Transverse colon (tissue), 4 donors: ENCODE data around the gene ZDHHC3. TPM values are rescaled to one million over a fixed set of nuclear protein-coding genes. Genes with fewer than 3 reads are reported as not detected.

Source experiments
- DNase-seq: peaks from one replicate; pipeline ENCODE4 v3.0.0-alpha.2; 2019
- H3K27ac ChIP-seq, 4 donors: fragments of 200-600 bp; sonication (generic); 2 replicates each; pipeline ENCODE4 v1.5.1; 2016 to 2018; ENCODE audit warnings: inconsistent platforms in 4 of 4
- H3K27me3 ChIP-seq: fragments of 200-600 bp; sonication (generic); 2 replicates; pipeline ENCODE4 v1.5.1; 2017; ENCODE audit warnings: inconsistent platforms
- H3K36me3 ChIP-seq, 4 donors: fragments of 200-600 bp; sonication (generic); 2 replicates each; pipeline ENCODE4 v1.5.1; 2017 to 2019; ENCODE audit warnings: inconsistent platforms in 4 of 4
- H3K4me1 ChIP-seq, 4 donors: fragments of 200-600 bp; sonication (generic); 2 replicates each; pipeline ENCODE4 v1.5.1; 2017 to 2020; ENCODE audit warnings: inconsistent platforms in 4 of 4
- H3K4me3 ChIP-seq, 4 donors: fragments of 200-600 bp; sonication (generic); 1 replicate in 1 of 4; 2 replicates in 3 of 4; pipeline versions ENCODE4 v1.5.1 to v1.6.1; 2017 to 2019; ENCODE audit warnings: inconsistent platforms in 4 of 4
- H3K9me3 ChIP-seq, 2 donors: fragments of 200-600 bp; sonication (generic); 2 replicates each; pipeline ENCODE4 v1.5.1; 2017 to 2019; ENCODE audit warnings: inconsistent platforms in 2 of 2
- EP300 ChIP-seq: sonication (generic); formaldehyde crosslinking; IDR thresholded peaks from one replicate; pipeline ENCODE4 v1.6.1; 2017; ENCODE audit warnings: antibody characterized with exemption, low read depth
- POLR2A ChIP-seq: fragments of 450-650 bp; IDR thresholded peaks from one replicate; pipeline ENCODE4 v1.6.1; 2016; ENCODE audit warnings: antibody characterized with exemption, mild to moderate bottlenecking, moderate library complexity
- POLR2AphosphoS5 ChIP-seq, 3 donors: sonication (generic); formaldehyde crosslinking; IDR thresholded peaks; one replicate each; pipeline ENCODE4 v1.6.1; 2016; ENCODE audit warnings: antibody characterized with exemption in 3 of 3
- WGBS, 2 donors: methylation state at CpG; one replicate each; pipeline ENCODE4 v1.1.5; 2018; ENCODE audit warnings: low coverage in 1 of 2; 5-methylcytosine and 5-hydroxymethylcytosine counted together
- in situ Hi-C, 4 donors: fragments of 200-750 bp; cut with MboI; loops; one replicate each; pipeline versions ENCODE4 v1.15.0 to v1.15.1; 2017; ENCODE audit warnings: low sequenced_read_pairs in 3 of 4, low pct_ligation_motif_present in 1 of 4, low pct_unique_long_range_greater_than_20kb in 1 of 4
- intact Hi-C: fragments of 100-400 bp; cut with DNase I; formaldehyde crosslinking; loops from one replicate; pipeline ENCODE4 v1.15.1; 2023; ENCODE audit warnings: low total_unique reads
- total RNA-seq, 4 donors: library from RNA; depleted of rRNA; stranded (reverse); fragments of >200 nt; gene quantifications; one replicate each; pipeline ENCODE4 v1.1.0, GENCODE V29; 2016
- TF ChIP-seq, protein P1 (sequence below), 5 experiments: fragments of 200-600 bp in 3 of 5; fragments of 450-650 bp in 2 of 5; sonication (generic) in 3 of 5; IDR thresholded peaks; 1 replicate in 2 of 5; 2 replicates in 3 of 5; pipeline ENCODE4 v1.5.1; 2016 to 2017; ENCODE audit warnings: antibody characterized with exemption in 5 of 5, inconsistent platforms in 3 of 5, mild to moderate bottlenecking in 2 of 5, moderate library complexity in 1 of 5

Gene ZDHHC3
- total RNA-seq, 4 donors from 2014 or later, result 142 to 258 (median 170) TPM

DNA sequence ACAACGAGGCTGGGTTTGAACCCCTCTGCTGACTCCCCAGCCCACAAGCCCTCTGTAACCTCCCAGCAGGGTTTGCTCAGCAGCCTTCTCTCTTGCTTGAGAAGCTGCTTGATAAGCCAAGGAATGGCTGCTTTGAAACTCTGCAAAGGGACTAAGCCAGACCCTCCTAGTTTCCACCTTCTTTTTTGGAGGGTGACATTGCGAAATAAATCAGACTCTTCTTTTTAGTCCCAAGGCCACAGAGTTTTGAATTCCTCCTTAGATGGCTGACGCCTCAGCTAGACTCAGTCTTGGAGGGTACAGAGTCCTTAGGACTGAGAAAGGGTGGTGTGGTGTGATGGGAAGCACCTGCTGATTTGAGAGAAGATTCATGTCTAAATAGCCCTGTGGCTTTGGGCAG is 100.4 kb downstream of the ZDHHC3 start:
- DNase-seq, result no peak
- no peak overlapping the region for H3K27ac ChIP-seq
- no peaks in the 10 kb centered on the region for H3K4me1 ChIP-seq
- no peaks in the 10 kb centered on the region for H3K36me3 ChIP-seq
- intact Hi-C loops, result no loop called here
- no peak for TF ChIP-seq POLR2AphosphoS5 (IDR thresholded peaks at IDR 0.05)
- TF ChIP-seq, protein P1, sequence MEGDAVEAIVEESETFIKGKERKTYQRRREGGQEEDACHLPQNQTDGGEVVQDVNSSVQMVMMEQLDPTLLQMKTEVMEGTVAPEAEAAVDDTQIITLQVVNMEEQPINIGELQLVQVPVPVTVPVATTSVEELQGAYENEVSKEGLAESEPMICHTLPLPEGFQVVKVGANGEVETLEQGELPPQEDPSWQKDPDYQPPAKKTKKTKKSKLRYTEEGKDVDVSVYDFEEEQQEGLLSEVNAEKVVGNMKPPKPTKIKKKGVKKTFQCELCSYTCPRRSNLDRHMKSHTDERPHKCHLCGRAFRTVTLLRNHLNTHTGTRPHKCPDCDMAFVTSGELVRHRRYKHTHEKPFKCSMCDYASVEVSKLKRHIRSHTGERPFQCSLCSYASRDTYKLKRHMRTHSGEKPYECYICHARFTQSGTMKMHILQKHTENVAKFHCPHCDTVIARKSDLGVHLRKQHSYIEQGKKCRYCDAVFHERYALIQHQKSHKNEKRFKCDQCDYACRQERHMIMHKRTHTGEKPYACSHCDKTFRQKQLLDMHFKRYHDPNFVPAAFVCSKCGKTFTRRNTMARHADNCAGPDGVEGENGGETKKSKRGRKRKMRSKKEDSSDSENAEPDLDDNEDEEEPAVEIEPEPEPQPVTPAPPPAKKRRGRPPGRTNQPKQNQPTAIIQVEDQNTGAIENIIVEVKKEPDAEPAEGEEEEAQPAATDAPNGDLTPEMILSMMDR (IDR thresholded peaks at IDR 0.05), result no peak
- no peak for TF ChIP-seq EP300
- no peak for TF ChIP-seq POLR2A
- H3K4me3 ChIP-seq, result no peak overlapping the region
- in situ Hi-C loops, result no loop called here
- H3K27me3 ChIP-seq, result no peaks in the 10 kb centered on the region
- no peaks in the 10 kb centered on the region for H3K9me3 ChIP-seq
- WGBS, 2 donors, result 80 to 100% methylated on average over 1 to 3 of the region's 3 CpGs

Other genes starting within 250 kb of the ZDHHC3 start
- gene ZNF501, start 246.5 kb downstream of the ZDHHC3 start, total RNA-seq, result 1 to 10 TPM in 3 of 4 donors, not detected in 1; 1.1 to 4.8 (median 2.6) TPM
- 10 to 100 TPM in 2 of 4 donors, 1 to 10 TPM in 2; 5.6 to 18.3 (median 13.7) TPM for gene KIAA1143, start 214.6 kb downstream of the ZDHHC3 start, total RNA-seq
- 10 to 100 TPM in 1 of 4 donors, under 1 TPM in 2, not detected in 1; 0.95 to 11.5 (median 0.96) TPM for gene KIF15, start 214.4 kb downstream of the ZDHHC3 start, total RNA-seq
- 10 to 100 TPM in 3 of 4 donors, not detected in 1; 10.0 to 13.7 (median 12.3) TPM for gene TMEM42, start 114.3 kb downstream of the ZDHHC3 start, total RNA-seq
- not detected for gene TGM4, start 101.6 kb downstream of the ZDHHC3 start, total RNA-seq
- 10 to 100 TPM; 20.3 to 46.4 (median 38.8) TPM for gene EXOSC7, start 70 bp upstream of the ZDHHC3 start, total RNA-seq
- 10 to 100 TPM in 3 of 4 donors, 1 to 10 TPM in 1; 6.0 to 70.7 (median 16.4) TPM for gene CLEC3B, start 50.1 kb upstream of the ZDHHC3 start, total RNA-seq
- gene CDCP1, start 170.2 kb upstream of the ZDHHC3 start, total RNA-seq, result 10 to 100 TPM; 41.6 to 64.6 (median 53.4) TPM